MM.1S (cell line): ENCODE results near the gene PGBD2.

Source experiments
- DNase-seq: peaks from one replicate; pipeline ENCODE4 v3.0.0-alpha.2; 2015
- H2AFZ ChIP-seq: fragments of 300-600 bp; sonication (generic); 2 replicates; pipeline ENCODE4 v1.6.0; 2016; ENCODE audit warnings: antibody characterized with exemption, low read length
- H3F3A ChIP-seq: fragments of 300-600 bp; sonication (generic); 2 replicates; pipeline ENCODE4 v1.6.1; 2016; ENCODE audit warnings: mild to moderate bottlenecking, antibody characterized with exemption, low read length, moderate library complexity, mixed read lengths; ENCODE audit not compliant: insufficient read depth
- H3K27ac ChIP-seq: fragments of 300-600 bp; sonication (generic); 2 replicates; pipeline ENCODE4 v1.5.1; 2016; ENCODE audit warnings: mild to moderate bottlenecking, low read length
- H3K27me3 ChIP-seq: fragments of 300-600 bp; sonication (generic); replicated peaks from 2 replicates; pipeline ENCODE4 v1.6.0; 2016; ENCODE audit warnings: low read length; ENCODE audit not compliant: insufficient read depth
- H3K36me3 ChIP-seq: fragments of 300-600 bp; sonication (generic); replicated peaks from 2 replicates; pipeline ENCODE4 v1.6.1; 2016; ENCODE audit warnings: mild to moderate bottlenecking, low read length, mixed read lengths; ENCODE audit not compliant: insufficient read depth
- H3K4me1 ChIP-seq: fragments of 300-600 bp; sonication (generic); 2 replicates; pipeline ENCODE4 v1.6.1; 2016; ENCODE audit warnings: low read length, mixed read lengths
- H3K4me2 ChIP-seq: fragments of 300-600 bp; sonication (generic); 2 replicates; pipeline ENCODE4 v1.6.0; 2016; ENCODE audit warnings: low read depth, low read length
- H3K4me3 ChIP-seq: fragments of 300-600 bp; sonication (generic); 2 replicates; pipeline ENCODE4 v1.5.1; 2016; ENCODE audit warnings: low read length, mixed read lengths
- H3K79me2 ChIP-seq: fragments of 300-600 bp; sonication (generic); 2 replicates; pipeline ENCODE4 v1.6.1; 2016; ENCODE audit warnings: mixed run types, low read length, mixed read lengths
- H3K9ac ChIP-seq: fragments of 300-600 bp; sonication (generic); 2 replicates; pipeline ENCODE4 v1.6.1; 2016; ENCODE audit warnings: low read length, mixed read lengths
- H3K9me2 ChIP-seq: fragments of 300-600 bp; sonication (generic); replicated peaks from 2 replicates; pipeline ENCODE4 v1.6.1; 2016; ENCODE audit warnings: mild to moderate bottlenecking, low read length, mixed read lengths; ENCODE audit not compliant: insufficient read depth
- H3K9me3 ChIP-seq: fragments of 300-600 bp; sonication (generic); replicated peaks from 2 replicates; pipeline ENCODE4 v1.6.1; 2016; ENCODE audit warnings: mild to moderate bottlenecking, low read length, mixed read lengths; ENCODE audit not compliant: insufficient read depth
- H4K20me1 ChIP-seq: fragments of 300-600 bp; sonication (generic); 2 replicates; pipeline ENCODE4 v1.6.1; 2016; ENCODE audit warnings: mild to moderate bottlenecking, low read length, moderate library complexity, mixed read lengths; ENCODE audit not compliant: insufficient read depth
- CTCF ChIP-seq: fragments of 300-600 bp; sonication (generic); IDR thresholded peaks from 2 replicates; pipeline ENCODE4 v1.5.1; 2016; ENCODE audit warnings: antibody characterized with exemption, low read length, mixed read lengths
- EZH2 ChIP-seq: fragments of 300-600 bp; sonication (generic); optimal IDR thresholded peaks from 2 replicates; pipeline ENCODE3; 2017; ENCODE audit warnings: low read depth, mild to moderate bottlenecking, antibody characterized with exemption, low read length, mixed read lengths
- EZH2phosphoT487 ChIP-seq: fragments of 300-600 bp; sonication (generic); IDR thresholded peaks from 2 replicates; pipeline ENCODE4 v1.6.1; 2018; ENCODE audit warnings: antibody characterized with exemption, low read length

The PGBD2 gene

DNA sequence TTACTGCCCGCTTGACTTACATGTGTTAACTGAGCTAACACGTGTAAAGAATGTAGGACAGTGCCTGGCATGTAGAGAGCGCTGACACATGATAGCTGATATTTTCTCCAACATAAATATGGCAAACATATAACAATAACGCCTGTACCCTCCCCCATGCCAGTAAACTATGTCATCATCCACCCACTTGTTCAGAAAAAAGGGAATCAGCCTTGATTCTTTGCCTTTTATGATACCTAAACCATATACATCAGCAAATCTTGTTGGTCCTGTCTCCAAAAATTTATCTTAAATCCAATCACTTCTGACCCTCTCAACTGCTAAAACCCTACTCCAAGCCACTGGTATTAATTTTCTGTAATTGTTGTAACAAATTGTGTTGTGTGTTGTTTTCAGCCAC lies 46.0 kb upstream of the PGBD2 start:
- Histone ChIP-seq H3K9me3 (no peaks in the 10 kb centered on the region), H3K4me1 (peaks cover 28% of the 10 kb centered on the region), H3K79me2 (peaks cover 17% of the 10 kb centered on the region), H3K27ac (no peak overlapping the region), H2AFZ (no peak overlapping the region), H3K4me3 (no peak overlapping the region), H3K36me3 (no peaks in the 10 kb centered on the region), H4K20me1 (no peaks in the 10 kb centered on the region), H3K27me3 (peaks cover 14% of the 10 kb centered on the region), H3K9me2 (no peaks in the 10 kb centered on the region), H3K4me2 (no peak overlapping the region), H3K9ac (no peak overlapping the region), H3F3A (peaks cover 5% of the 10 kb centered on the region; the same call in 1 of the 2 replicates)
- TF ChIP-seq EZH2phosphoT487 = no peak
- DNase-seq = no peak

DNA sequence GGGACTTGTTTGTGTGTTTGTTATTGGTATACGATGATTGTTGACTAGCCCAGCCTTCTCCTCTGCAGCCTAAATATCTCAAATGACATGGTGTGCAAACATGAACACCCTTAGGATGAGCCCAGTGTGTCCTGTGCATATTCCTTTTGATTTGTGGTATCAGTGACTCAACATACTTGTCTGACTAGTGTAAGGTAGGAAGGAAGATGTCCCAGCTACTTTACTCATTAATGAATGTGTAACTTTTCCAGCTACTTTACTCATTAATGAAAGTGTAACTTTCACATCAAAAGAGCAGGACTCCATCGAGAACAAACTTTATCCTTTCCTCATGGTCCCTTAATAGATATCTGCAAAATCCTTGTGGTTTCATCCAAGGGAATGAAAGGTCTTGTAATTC lies 44.4 kb upstream of the PGBD2 start:
- Histone ChIP-seq H3K9ac (no peak overlapping the region), H3K9me3 (no peaks in the 10 kb centered on the region), H3K4me1 (peaks cover 28% of the 10 kb centered on the region), H3K4me2 (no peak overlapping the region), H2AFZ (no peak overlapping the region), H3F3A (peaks cover 5% of the 10 kb centered on the region; the same call in 1 of the 2 replicates), H3K4me3 (no peak overlapping the region), H3K36me3 (no peaks in the 10 kb centered on the region), H3K79me2 (peaks cover 17% of the 10 kb centered on the region), H3K9me2 (no peaks in the 10 kb centered on the region), H3K27ac (no peak overlapping the region), H3K27me3 (peaks cover 14% of the 10 kb centered on the region), H4K20me1 (no peaks in the 10 kb centered on the region)
- TF ChIP-seq EZH2 (no peak), EZH2phosphoT487 (no peak), CTCF (no peak)
- DNase-seq = no peak

- peaks cover 19% of the 10 kb centered on the region for H3K4me1 ChIP-seq
- no peak for DNase-seq
- H3K27ac ChIP-seq = no peak overlapping the region
- H3K27me3 ChIP-seq = peaks cover 14% of the 10 kb centered on the region
- no peaks in the 10 kb centered on the region for H3K9me3 ChIP-seq
- H3K9ac ChIP-seq = peak overlapping the region; percentile 52; the same call in 1 of the 2 replicates
- H3K9me2 ChIP-seq = no peaks in the 10 kb centered on the region
- H2AFZ ChIP-seq = peak overlapping the region; percentile 93
- TF ChIP-seq EZH2 = no peak
- TF ChIP-seq CTCF = no peak
- TF ChIP-seq EZH2phosphoT487 = no peak
- H3F3A ChIP-seq = peaks cover 5% of the 10 kb centered on the region; the same call in 1 of the 2 replicates
- H3K36me3 ChIP-seq = no peaks in the 10 kb centered on the region
- H3K4me2 ChIP-seq = peak overlapping the region; percentile 95
- no peaks in the 10 kb centered on the region for H4K20me1 ChIP-seq
- H3K4me3 ChIP-seq = peak overlapping the region; percentile 74
- peaks cover 8% of the 10 kb centered on the region for H3K79me2 ChIP-seq
Measured at GRCh38 chr1:248862695-248862997, 43.4 kb upstream of the PGBD2 start.

DNA sequence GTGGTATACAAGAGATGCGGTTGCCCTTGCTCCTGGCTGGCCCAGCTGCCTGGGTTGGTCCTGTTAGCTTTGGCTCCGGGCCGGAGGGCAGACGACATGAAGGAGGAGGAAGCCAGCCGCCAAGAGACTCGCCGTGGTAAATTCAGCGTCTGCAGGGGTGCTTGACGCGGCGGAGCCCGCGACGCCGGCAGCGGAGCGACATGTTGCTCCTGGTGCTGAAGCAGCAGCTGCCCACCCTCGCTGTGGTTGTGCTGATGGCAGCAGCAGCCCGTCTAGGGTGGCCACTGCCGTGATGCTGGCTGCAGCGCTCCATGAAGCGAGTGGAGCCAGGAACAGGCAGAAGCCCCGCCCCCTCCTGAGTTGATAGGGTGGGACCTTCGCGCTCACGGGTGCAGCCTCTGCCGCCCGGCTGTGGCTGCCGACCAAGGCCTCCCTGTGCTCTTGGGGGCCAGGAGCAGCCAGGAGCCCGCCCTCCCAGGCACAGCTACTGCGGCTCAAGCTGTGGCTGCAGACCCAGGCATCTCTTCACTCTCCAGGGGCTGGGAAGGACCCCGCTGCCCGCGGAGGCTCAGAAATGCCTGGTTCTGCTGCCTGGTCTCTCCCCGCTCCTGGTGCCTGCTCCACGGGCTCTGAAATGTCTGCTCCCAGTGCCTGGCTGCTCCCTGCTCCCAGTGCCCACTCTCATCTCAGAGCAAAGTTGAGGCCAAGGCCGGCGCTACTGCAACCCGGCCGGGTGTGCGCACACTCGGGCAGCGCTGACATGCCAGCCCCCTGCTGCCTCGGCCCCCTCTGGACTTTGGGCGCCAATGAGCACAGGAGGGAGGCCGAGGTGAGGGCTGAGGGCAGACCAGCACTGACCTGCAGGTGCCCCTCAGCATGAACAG lies 42.8 kb upstream of the PGBD2 start:
- Histone ChIP-seq H3K36me3 (no peaks in the 10 kb centered on the region), H3K9me2 (no peaks in the 10 kb centered on the region), H3K4me1 (peaks cover 17% of the 10 kb centered on the region), H3K9ac (peak overlapping the region; percentile 52; the same call in 1 of the 2 replicates), H2AFZ (peak overlapping the region; percentile 93), H3K27me3 (peaks cover 14% of the 10 kb centered on the region), H3K27ac (no peak overlapping the region), H3K4me3 (peak overlapping the region; percentile 74), H3F3A (peaks cover 5% of the 10 kb centered on the region; the same call in 1 of the 2 replicates), H3K79me2 (peaks cover 2% of the 10 kb centered on the region), H3K9me3 (no peaks in the 10 kb centered on the region), H3K4me2 (peak overlapping the region; percentile 95), H4K20me1 (no peaks in the 10 kb centered on the region)
- peak; percentile 80 for DNase-seq
- TF ChIP-seq EZH2phosphoT487 (no peak), CTCF (no peak), EZH2 (no peak)
